Glomerular visceral epithelial cell (primary cell): ENCODE data around the gene IGLL5.

Source experiments
- DNase-seq: peaks from one replicate; pipeline ENCODE4 v3.0.0-alpha.2; 2016; ENCODE audit errors: extremely low spot score

The IGLL5 gene

DNA sequence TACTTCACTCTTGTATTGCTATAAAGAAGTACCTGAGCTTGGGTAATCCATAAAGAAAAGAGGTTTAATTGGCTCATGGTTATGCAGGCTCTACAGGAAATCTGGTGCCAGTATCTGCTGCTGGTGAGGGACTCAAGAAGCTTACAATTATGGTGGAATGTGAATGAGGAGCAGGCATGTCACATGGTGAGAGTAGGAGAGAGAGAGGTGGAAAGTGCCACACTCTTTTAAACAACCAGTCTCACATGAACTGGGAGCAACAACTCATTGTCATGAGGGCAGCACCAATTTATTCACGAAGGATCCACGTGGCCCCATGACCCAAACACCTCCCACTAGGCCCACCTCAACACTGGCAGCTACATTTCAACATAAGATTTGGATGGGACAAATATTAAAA lies 24.6 kb upstream of the IGLL5 start:
- no peak for DNase-seq

GRCh38 chr22:22865311-22866072 lies 22.1 kb upstream of the IGLL5 start:
- no peak for DNase-seq

- DNase-seq, result no peak
Observed at GRCh38 chr22:22866381-22867111, 21.1 kb upstream of the IGLL5 start.

DNA sequence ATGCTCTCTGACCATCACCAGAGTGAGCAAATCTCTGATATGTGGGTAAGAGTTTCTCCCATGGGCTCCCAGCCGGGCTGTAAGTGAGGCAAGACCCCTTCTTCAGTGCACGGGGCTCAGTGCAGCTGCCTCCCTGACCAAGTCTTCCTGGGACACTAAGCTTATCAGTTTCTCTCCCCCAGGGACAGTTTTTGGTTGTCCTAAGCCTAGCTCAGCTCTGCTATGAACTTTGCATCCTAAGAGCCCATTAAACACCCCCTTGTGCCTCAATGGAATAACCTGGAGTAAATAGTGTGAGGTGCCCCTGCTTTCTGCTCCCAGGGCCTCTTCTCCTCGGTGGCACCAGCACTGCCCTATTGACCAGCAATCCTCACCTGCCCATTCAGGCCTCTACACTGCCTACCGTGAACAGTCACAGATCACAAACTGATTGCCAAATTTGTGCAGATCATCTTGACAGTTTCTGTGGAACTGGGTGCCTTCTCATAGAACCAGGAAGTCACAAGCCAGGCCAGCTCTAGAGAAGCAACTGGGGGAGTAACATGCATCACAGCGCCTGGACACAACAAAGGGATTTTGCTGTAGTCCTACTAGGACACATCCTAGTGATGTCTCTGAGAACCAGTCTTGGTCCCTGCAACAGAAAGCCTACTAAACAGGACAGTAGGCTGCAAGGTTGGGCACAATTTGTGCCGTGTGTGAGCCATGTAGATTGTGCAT lies 19.5 kb upstream of the IGLL5 start:
- no peak for DNase-seq

DNA sequence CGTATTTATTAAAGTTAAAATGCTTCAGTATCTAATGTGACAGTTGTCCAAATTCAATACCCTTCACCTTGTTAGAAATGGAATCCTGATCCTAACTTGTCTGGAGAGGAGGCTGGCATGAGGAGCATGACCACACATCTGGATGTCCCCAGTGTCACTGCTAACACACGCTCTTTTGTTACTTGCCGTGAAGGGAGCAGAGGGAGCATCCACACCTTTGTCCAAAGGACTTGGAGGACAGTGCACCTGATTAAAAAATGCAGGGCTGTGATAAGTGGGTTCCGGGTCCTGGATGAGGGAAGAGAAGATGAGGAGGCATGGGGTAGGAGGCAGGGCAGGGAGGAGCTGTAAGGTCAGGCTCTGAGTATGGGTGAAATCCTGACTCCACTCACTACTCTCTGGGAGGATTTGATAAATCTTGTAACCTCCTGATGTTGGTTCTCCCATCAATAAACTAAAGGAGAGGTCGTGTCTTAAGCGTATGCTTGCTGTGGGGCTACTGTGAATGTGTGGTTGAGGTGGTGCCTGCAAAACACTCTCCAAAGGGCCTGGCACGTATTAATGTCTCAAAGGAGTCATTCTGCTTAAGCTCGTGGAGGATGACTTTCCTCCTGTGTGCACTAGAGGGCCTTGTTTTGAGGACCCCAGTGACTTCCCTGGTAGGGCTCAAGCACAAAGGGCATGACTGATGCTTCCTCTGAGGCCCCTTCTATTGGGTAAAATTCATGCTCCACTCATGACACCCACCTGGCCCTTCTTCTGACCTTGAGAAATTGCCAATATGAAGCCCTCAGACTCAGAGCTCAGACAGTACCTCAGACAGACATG lies 16.8 kb upstream of the IGLL5 start:
- no peak for DNase-seq

GRCh38 chr22:22871536-22872278 lies 15.9 kb upstream of the IGLL5 start:
- DNase-seq, result no peak

- DNase-seq, result no peak
Observed at GRCh38 chr22:22872722-22873708, 14.6 kb upstream of the IGLL5 start.

DNA sequence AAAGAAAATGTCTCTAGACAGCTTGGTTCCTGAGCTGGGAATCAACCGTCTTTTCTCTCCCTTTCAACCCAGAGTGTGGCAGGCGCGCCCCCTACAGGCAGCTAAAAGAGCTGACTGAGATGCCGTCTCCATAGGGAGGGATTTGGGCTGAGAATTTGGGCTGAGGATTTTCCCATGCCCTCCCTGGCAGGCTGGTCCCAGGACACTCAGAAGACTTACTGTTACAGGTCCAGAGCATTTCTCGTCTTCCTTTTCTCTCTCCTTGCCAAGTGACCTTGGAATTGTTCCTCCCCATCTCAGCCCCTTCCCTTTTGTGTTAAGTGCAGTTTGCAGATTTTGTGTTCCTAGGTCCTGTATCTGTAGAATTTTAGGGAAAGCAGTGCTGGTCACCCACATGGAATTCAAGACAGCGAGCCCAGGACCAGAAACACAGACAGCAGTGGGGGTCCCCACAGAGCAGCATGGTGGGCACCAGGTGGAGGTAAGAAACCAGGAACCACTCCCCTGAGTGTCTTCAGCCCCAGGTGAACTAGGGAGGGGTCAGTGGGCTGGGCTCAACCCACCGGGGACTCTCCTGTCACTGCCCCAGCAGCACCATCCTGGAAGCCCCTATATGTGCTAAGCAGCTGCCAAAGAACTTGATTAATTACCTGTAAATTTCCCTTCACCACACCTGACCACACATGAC lies 9.9 kb upstream of the IGLL5 start:
- DNase-seq, result peak; percentile 43

GRCh38 chr22:22878211-22878570 lies 9.4 kb upstream of the IGLL5 start:
- DNase-seq, result no peak

DNA sequence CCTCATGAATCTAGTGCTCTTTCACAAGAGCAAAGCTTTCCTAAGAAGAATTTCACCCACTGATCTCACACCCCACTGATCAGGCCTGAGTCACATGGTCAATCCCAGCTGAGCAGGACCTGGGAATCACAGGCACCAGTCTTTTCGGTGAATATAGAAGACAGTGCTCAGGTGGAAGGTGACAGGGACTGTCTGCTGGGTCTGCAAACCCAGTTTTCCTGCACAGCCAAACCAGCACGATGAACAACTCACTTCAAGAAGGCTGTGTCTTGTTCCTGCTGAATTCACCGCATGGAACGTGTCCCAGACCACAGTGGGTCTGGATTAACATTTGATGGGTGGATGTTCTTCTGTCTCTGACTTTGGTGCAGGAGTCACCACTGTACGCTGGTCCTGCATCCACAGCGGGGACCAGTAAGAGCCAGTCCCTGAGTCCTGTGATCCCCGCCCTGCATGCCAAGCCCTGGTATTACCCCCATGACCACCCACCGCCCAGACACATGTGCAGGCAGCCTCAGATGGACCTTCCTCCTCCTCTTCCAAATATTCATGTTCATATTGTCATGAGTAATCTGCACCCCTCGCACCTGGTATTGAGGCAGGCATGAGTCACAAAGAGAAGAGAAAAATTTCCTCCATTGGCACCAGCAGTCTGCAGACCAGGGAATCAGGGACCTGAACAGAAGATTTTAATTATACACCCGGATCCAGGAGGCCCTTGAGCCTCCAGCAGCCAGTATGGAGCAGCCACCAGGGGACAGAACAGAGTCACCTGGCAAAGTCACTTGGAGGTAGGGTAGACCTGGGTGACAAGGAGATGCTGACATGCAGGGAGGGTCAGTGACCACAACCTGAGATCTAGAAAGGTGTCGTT lies 8.6 kb upstream of the IGLL5 start:
- DNase-seq, result no peak

DNA sequence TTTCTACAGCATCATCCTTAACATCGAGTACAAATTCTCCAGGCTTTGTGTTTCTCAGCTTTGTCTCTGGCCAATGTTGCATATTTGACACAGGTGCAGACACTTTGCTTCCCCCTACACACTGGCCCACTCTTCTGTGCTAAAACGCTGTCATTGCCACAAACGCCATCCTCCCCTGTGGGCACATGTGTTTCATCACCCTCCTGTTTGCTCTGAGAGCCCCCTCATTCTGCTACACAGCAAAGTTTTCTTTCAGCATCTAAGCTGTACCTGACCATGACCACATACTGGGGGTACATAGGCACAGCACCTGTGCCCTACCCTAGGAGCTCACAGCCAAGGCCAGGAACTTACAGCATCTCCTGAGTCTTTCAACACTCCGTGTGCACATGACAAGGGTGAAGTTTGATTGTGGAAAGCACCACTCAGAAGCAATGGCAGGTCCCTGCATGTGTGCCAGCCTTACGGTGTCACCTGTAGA lies 7.9 kb upstream of the IGLL5 start:
- no peak for DNase-seq

GRCh38 chr22:22880645-22881044 lies 7.0 kb upstream of the IGLL5 start:
- no peak for DNase-seq

DNA sequence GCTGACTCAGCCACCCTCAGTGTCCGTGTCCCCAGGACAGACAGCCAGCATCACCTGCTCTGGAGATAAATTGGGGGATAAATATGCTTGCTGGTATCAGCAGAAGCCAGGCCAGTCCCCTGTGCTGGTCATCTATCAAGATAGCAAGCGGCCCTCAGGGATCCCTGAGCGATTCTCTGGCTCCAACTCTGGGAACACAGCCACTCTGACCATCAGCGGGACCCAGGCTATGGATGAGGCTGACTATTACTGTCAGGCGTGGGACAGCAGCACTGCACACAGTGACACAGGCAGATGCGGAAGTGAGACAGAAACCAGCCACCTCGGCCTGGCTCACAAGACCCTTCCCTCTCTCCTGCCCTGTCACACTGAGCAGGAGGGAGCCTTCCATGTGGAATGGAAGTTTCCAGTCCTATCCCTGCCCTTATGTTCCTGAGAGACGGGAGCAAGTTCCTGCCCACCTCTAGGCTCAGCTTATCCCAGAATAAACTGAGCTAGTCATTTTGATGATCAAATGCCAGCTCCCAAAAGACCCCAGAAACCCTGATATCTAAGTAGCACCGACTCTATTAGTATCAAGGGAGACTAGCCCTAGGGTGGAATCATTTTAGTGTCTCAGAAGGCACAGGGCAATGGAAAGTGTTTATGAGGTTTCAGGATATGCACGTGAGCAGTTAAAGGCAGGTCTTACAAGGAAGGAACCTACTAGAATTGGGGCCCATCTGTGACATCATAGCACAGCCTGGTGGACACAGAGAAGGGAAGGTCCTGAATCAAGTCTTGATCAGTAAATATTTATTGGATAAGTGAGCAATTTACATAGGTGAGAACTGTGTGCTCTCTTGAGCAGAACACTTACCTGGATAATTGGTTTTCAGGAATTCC lies 6.3 kb upstream of the IGLL5 start:
- DNase-seq, result no peak

DNA sequence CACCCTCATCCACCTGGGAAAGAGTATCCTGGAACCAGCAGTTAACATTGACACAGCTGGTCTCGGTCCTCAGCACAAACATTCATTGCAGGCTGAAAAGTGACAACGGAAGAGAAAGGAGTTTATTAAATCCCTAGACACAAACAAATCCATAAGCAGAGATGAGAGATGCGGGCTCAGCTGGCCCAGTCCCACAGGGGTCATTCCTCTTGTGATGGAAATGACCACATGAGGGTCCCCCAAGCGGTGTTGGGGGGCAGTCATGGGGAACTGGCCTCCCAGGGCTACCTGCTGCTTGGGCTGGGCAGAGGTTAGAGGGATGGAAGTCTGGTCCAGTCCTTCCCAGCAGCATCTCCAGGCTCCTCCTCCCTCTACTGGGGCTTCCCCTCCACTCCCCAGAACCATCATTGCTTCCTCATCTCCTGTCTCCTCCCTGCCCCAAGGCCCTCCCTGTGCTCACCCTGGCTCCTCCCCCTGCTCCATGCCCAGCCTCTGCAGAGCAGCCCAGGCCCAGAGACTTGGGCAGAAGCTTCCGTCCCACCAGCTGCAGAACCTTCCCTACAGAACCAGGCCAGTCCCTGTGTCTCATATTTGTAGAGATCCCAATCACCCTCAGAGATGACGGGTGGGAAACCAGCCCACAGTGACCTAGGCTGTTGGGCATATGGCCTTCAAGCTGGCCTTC lies 5.4 kb upstream of the IGLL5 start:
- DNase-seq, result no peak

DNA sequence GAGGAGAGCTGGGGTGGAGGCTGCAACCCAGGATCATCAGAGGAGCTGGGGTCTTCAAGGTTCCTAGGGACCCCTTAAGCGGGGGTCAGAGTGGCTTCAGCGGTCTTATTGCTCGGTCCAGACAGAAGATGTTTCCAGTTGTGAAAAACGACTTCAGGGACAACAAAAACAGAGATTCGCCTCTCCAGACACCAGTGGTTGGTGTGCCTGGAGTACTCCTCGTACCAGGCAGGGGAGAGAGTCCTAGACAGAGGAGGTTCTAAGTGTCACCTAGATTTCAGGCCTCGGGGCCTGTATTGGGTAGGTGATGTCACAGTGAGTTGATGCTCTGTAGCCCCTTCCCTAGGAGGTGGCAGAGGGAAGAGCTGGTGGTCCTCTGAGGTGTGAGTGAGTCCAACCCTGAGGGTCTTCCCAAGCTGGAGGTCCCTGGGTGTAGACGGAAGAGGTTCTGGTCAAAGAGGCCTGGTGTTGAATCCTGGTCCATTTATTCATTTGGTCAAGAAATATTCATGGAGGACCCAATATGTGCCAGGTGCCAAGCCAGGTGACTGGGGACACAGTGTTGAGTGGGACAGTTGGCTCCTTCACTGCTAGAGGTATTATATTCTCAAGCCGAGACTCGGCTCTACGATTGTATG lies 4.4 kb upstream of the IGLL5 start:
- DNase-seq, result no peak
